ENCODE measurements around the gene GALNS. TPM values are rescaled to one million over a fixed set of nuclear protein-coding genes. Genes with fewer than 3 reads are reported as not detected.
A peak's percentile ranks its signal among the peaks of the same experiment; 100 is the strongest.

Gene GALNS
- total RNA-seq, 4 donors from 2014 or later = 45.7 to 101 (median 75.6) TPM

- Histone ChIP-seq H3K27ac (peak overlapping the region in 3 of 4 donors; percentile 10 to 89 (median 40)), H3K4me3 (no peak overlapping the region), H3K27me3 (no peaks in the 10 kb centered on the region), H3K36me3 (no peaks in the 10 kb centered on the region), H3K9me3 (no peaks in the 10 kb centered on the region), H3K4me1 (peaks cover 48 to 77% (median 68%) of the 10 kb centered on the region in 4 donors)
- in situ Hi-C loops (cut with MboI; ENCODE audit: low pct_ligation_motif_present in 1 of 4, low pct_unique_long_range_greater_than_20kb in 1 of 4, low sequenced_read_pairs in 3 of 4) (no loop called here), intact Hi-C loops (cut with DNase I; ENCODE audit: low total_unique reads) (no loop called here)
- 88% methylated on average over 9 of the region's 9 CpGs; no CpG with 5 or more reads in 1 of the 2 donors for WGBS, 2 donors (ENCODE audit: low coverage in 1 of 2)
- TF ChIP-seq, protein P1, sequence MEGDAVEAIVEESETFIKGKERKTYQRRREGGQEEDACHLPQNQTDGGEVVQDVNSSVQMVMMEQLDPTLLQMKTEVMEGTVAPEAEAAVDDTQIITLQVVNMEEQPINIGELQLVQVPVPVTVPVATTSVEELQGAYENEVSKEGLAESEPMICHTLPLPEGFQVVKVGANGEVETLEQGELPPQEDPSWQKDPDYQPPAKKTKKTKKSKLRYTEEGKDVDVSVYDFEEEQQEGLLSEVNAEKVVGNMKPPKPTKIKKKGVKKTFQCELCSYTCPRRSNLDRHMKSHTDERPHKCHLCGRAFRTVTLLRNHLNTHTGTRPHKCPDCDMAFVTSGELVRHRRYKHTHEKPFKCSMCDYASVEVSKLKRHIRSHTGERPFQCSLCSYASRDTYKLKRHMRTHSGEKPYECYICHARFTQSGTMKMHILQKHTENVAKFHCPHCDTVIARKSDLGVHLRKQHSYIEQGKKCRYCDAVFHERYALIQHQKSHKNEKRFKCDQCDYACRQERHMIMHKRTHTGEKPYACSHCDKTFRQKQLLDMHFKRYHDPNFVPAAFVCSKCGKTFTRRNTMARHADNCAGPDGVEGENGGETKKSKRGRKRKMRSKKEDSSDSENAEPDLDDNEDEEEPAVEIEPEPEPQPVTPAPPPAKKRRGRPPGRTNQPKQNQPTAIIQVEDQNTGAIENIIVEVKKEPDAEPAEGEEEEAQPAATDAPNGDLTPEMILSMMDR (IDR thresholded peaks at IDR 0.05) = no peak
- TF ChIP-seq POLR2AphosphoS5 (IDR thresholded peaks at IDR 0.05) (no peak), EP300 (IDR thresholded peaks at IDR 0.05; ENCODE audit: low read depth) (no peak), POLR2A (IDR thresholded peaks at IDR 0.05) (no peak)
- DNase-seq = no peak
Observed at GRCh38 chr16:88764913-88765349, 91.8 kb downstream of the GALNS start.

DNA sequence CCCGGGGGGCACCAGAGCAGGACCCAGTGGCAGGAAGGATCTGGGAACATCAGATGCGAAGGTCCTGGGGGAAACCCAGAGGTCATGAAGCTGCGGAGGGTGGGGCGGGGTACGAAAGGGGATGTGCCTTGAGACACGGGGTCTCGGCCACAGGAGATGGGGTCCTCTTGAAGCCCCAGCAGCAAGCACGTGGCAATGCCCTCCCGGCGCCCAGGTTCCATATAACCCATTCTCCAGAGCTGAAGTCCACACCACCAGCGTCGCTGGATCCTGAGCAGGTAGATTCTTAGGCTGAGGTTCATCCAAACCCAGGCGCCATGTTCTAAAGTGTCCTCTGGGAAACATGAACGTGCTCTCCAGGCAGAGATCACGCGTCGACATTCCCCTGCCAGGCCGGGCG, 92.7 kb downstream of the GALNS start:
- no peak for TF ChIP-seq POLR2AphosphoS5 (IDR thresholded peaks at IDR 0.05)
- no peak for TF ChIP-seq EP300 (IDR thresholded peaks at IDR 0.05; ENCODE audit: low read depth)
- TF ChIP-seq, protein P1 (IDR thresholded peaks at IDR 0.05) = no peak
- no peak for TF ChIP-seq POLR2A (IDR thresholded peaks at IDR 0.05)
- Histone ChIP-seq H3K4me3 (no peak overlapping the region), H3K27me3 (no peaks in the 10 kb centered on the region), H3K4me1 (peaks cover 44 to 77% (median 68%) of the 10 kb centered on the region in 4 donors), H3K36me3 (no peaks in the 10 kb centered on the region), H3K27ac (peak overlapping the region; percentile 10 to 89 (median 52)), H3K9me3 (no peaks in the 10 kb centered on the region)
- 91 to 100% methylated on average over 3 to 19 of the region's 19 CpGs for WGBS, 2 donors (ENCODE audit: low coverage in 1 of 2)
- DNase-seq = no peak
- in situ Hi-C loops (cut with MboI; ENCODE audit: low pct_ligation_motif_present in 1 of 4, low pct_unique_long_range_greater_than_20kb in 1 of 4, low sequenced_read_pairs in 3 of 4) (no loop called here), intact Hi-C loops (cut with DNase I; ENCODE audit: low total_unique reads) (no loop called here)

Other genes with a start within 250 kb of the GALNS start
- gene IL17C, start 218.4 kb downstream of the GALNS start, total RNA-seq = not detected
- 100 to 1,000 TPM; 258 to 306 (median 291) TPM for gene CYBA, start 205.9 kb downstream of the GALNS start, total RNA-seq
- 10 to 100 TPM; 20.5 to 75.6 (median 47.3) TPM for gene MVD, start 193.9 kb downstream of the GALNS start, total RNA-seq
- gene SNAI3, start 170.4 kb downstream of the GALNS start, total RNA-seq = 1 to 10 TPM in 1 of 4 donors, under 1 TPM in 2, not detected in 1; 0.27 to 2.9 (median 0.75) TPM
- gene RNF166, start 150.5 kb downstream of the GALNS start, total RNA-seq = 10 to 100 TPM; 10.3 to 15.3 (median 14.4) TPM
- gene CTU2, start 150.4 kb downstream of the GALNS start, total RNA-seq = 1 to 10 TPM in 3 of 4 donors, not detected in 1; 2.8 to 5.6 (median 4.2) TPM
- 100 to 1,000 TPM; 133 to 546 (median 179) TPM for gene PIEZO1, start 71.7 kb downstream of the GALNS start, total RNA-seq
- 10 to 100 TPM in 1 of 4 donors, 1 to 10 TPM in 2, not detected in 1; 3.8 to 12.5 (median 6.7) TPM for gene CDT1, start 53.2 kb downstream of the GALNS start, total RNA-seq
- 100 to 1,000 TPM in 2 of 4 donors, 10 to 100 TPM in 2; 81.6 to 221 (median 149) TPM for gene APRT, start 45.0 kb downstream of the GALNS start, total RNA-seq
- gene TRAPPC2L, start 180 bp upstream of the GALNS start, total RNA-seq = 10 to 100 TPM in 3 of 4 donors, 1 to 10 TPM in 1; 9.8 to 34.4 (median 19.7) TPM
- gene PABPN1L, start 9.7 kb upstream of the GALNS start, total RNA-seq = not detected
- gene CBFA2T3, start 120.3 kb upstream of the GALNS start, total RNA-seq = 10 to 100 TPM in 1 of 4 donors, 1 to 10 TPM in 3; 4.0 to 18.5 (median 5.5) TPM
- gene ACSF3, start 236.9 kb upstream of the GALNS start, total RNA-seq = 100 to 1,000 TPM in 1 of 4 donors, 10 to 100 TPM in 3; 54.5 to 120 (median 75.8) TPM